Activated CD4-positive, alpha-beta T cell treated with anti-CD3 and anti-CD28 coated beads, Interleukin-2, Interleukin-6, amounts not matched to agents 100 ng/mL and 50 ng/mL, durations not matched to agents 16 hours and 8 hours (primary cell): ENCODE data around the gene WIZ.
A peak's percentile ranks its signal among the peaks of the same experiment; 100 is the strongest.
"Not testable (repeated sequence)": the region's sequence is repeated elsewhere in the genome, so short reads cannot be mapped to it uniquely, and the experiment has no call there.

Experiments
- DNase-seq: peaks from one replicate; pipeline ENCODE4 v3.0.0-alpha.2; 2020

Gene WIZ

DNA sequence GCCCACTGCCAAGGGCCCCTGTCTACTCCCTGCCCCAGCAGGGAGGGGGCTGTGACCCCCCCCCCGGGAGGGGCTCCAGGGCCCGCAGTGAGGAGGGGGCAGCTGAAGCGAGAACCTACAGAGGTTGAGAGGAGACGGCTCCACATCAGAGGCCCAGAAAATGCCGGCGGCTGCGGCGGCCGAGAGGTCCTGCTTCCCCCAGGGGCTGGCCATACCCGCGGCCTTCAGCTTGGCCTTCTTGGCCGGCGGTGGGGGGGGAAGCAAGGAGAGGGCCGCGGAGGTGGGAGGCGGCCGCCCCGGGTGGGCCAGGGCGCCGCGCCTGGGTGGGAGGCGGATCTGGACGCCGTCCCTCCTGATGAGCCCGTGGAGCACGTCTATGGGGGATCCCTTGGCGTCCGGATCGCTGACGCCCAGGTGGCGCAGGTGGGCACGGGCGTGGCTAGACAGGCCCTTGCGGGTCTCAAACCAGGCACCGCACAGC, 21.7 kb downstream of the WIZ start:
- no peak for DNase-seq

DNA sequence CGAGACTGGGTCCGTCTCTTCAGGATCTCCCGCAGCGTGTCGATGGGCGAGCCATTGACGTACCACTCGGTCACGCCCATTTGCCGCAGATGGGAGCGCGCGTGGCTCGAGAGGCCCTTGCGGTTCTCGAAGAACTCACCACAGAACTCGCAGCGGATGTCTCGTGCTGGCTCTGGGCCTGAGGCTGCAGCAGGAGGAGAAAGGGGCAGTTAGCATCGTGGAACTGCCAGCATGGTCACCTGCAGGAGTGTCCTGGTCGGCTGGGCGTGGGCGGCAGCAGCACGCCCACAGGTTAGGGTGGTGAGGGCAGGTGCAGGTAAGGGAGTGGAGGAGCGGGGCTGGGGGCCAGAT, 22.4 kb downstream of the WIZ start:
- DNase-seq = no peak

DNA sequence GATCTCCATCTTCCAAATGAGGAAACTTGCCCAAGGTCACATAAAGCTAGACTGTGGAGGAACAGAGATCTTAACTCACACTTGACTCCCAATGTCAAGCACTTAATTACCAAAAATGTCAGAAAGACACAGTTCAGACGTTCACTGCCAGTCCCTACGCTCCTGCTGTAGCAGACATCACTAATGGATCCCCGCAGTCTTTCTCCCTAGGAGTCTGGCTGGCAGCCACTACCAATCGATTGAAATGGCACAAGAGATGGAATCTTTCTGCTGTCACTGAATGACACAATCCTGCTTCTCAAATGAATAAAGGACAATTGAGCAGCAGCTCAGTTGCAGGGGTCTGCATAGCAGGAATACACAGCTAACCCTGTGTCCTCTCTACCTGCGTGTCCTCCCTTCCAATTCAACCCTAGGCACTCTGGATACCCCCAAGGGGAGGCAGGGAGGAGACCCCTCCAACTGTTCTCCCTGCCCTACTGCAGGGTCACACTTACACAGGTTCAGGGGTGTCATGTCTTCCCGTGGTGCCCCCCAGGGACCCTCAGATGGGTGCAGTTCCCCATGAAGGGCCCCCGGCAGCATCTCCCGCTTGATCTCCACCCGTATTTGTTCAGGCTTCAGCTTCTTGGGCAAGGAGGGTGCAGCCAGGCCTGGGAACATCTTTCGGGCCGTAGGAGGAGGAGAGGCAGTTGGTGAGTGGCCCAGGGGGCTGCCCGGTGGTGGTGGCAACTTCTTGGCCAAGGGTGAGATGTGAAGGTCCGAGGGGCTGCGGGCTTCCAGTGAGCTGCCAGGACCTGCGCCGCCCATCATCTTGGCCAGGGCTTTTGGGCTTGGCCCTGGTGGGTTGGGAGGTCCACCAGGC, 23.0 kb downstream of the WIZ start:
- DNase-seq = no peak

DNA sequence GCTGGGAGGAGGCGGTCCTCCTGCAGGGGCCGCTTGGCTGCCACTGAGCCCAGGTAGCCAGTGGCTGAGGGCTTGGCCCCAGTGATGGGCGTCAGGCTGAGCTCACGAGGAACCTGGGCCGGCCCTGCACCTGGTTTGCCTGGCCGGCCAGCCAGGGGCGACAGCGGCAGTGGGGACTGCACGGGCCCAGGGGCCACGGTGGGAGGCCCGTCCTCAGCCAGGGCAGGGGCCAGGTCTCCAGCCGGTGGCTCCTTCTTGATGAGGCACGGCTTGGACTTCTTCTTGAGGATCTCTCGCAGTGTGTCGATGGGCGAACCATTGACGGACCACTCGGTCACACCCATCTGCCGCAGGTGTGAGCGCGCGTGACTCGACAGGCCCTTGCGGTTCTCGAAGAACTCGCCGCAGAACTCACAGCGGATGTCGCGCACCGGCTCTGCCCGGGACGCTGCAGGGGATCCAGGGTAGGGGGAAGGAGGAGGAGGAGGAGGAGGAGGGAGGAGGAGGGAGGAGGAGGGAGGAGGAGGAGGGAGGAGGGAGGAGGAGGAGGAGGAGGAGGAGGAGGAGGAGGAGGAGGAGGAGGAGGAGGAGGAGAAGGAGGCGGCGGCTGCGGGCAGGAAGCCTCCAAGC, 24.3 kb downstream of the WIZ start:
- no peak for DNase-seq

- DNase-seq = no peak
Measured at GRCh38 chr19:15424692-15425272, 25.0 kb downstream of the WIZ start.

DNA sequence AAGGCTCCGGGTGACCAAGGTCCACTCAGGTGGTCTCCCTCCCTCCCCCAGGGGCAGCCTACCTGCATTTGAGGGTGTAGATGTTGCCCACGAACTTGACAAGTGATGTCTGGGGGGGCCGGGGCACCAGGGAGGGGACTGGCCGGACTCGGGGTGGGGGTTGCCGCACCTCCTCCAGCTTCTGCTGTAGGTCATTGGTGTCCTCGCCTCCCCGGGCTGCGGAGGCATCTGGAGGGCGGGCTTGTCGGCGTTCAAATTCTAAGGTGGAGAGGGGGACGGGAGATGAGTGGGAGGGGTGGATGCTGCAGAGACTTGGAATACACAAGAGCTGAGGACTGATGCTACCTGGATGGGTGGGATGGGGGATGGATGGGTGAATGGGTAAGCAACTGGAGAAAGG, 25.6 kb downstream of the WIZ start:
- DNase-seq = no peak

DNA sequence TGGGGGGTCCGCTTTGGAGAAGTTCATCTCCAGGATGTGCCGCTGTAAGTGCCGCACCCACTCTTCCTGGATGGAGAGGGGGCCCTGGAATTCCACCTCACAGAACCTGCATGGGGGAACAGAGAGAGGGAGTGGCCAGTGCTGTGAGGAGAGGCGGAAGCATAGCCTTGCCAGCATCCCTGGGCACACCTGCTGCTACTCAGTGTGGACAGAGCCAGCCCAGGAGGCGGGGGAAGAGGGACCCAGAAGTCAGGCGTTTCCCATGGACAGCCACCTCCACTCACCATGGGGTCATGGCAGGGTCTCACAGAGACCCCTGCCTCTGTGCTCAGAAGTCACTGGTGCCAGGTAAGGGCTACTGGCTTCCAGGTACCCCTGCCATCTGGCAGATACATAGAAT, 26.6 kb downstream of the WIZ start:
- DNase-seq = no peak

- DNase-seq = no peak
Measured at GRCh38 chr19:15422296-15423075, 27.3 kb downstream of the WIZ start.

DNA sequence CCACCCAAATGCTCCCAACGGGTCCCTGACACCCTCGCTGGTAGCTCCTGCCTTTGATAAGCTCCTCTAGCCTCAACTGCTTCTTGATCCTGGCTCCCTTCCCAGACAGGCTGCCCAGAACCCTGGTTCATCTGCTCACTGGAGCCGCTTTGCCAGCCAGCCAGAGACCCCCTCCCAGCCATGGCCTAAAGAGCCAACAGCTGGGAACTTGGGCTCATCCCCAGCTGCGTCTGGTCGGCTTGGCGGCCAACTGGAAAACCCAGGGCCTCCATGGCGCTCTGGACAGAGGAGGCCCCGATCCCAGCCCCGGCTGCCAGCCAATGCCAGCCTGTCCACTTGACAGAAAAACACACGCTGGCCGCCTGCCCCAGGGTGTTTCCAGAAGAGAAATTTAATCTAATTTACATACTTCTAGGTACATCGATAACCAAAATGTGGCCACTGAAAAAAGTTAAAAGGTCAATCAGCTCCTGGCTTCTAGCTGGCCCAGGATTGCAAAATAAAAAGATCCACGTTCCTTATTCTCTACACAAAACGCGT, 28.0 kb downstream of the WIZ start:
- no peak for DNase-seq

- no peak for DNase-seq
Measured at GRCh38 chr19:15421136-15421695, 28.5 kb downstream of the WIZ start.

- DNase-seq = peak; percentile 31
Measured at GRCh38 chr19:15419413-15420025, 30.2 kb downstream of the WIZ start.

GRCh38 chr19:15418579-15419412, 31.0 kb downstream of the WIZ start, which contains the start of gene AKAP8L:
Gene AKAP8L, minus strand, starts transcription at chr19:15418988. Its CDS starts 65 bp downstream, at chr19:15418923.
- DNase-seq = peak; percentile 100

DNA sequence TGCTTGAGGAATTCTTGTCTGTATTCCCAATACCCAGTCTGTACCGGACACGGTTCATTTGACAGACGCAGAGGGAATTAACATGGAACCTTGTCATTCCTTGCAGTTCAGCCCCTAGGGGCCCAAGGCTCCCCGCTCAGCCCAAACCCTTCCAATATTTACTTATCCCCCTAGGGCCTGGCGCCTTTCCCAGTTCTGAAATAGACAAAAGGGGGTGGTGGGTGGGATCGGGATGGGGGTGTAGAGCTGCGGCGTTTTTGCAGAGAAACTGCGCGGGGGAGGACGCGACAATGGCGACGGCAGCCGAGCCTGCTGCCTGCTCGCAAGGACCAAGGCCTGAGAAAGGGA, 31.6 kb downstream of the WIZ start:
- no peak for DNase-seq

- no peak for DNase-seq
Measured at GRCh38 chr19:15417699-15418098, 32.1 kb downstream of the WIZ start.

GRCh38 chr19:15412832-15413231, 36.9 kb downstream of the WIZ start:
- no peak for DNase-seq

- not testable (repeated sequence) for DNase-seq
Measured at GRCh38 chr19:15411351-15411750, 38.4 kb downstream of the WIZ start.

GRCh38 chr19:15404780-15405211, 45.0 kb downstream of the WIZ start:
- DNase-seq = no peak

DNA sequence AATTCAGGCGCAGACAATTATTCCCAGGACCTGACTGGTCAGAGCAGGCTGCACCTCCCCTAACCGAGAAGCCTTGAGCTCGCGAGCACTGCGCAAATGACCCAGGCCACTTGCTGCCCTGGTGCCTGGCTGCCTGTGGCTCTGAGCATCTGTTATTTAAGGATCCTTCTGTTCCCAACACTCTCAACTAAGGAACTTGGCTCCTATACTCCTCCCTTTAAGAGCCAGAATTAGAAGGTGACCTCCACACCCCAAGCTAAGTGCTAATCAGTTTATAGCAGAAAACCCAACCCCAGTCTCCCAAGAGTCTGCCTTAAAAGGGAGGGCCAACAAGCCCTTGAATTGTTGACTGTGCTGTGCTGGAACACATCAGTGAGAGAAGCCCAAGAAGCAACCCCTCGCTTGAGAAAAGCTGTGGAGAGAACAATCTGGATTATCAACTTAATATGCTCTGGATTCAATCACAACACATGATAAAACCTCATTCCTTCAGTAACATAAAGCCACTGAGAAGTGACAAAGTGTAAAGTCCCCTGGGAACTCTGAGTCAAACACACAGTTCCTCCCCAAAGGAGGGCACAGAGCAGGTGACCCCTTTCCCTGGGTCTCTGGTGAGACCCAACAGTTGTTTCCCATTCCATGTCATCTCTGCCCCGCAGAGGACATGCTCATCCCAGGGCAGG, 45.5 kb downstream of the WIZ start:
- no peak for DNase-seq

GRCh38 chr19:15403151-15403531, 46.6 kb downstream of the WIZ start:
- DNase-seq = no peak

DNA sequence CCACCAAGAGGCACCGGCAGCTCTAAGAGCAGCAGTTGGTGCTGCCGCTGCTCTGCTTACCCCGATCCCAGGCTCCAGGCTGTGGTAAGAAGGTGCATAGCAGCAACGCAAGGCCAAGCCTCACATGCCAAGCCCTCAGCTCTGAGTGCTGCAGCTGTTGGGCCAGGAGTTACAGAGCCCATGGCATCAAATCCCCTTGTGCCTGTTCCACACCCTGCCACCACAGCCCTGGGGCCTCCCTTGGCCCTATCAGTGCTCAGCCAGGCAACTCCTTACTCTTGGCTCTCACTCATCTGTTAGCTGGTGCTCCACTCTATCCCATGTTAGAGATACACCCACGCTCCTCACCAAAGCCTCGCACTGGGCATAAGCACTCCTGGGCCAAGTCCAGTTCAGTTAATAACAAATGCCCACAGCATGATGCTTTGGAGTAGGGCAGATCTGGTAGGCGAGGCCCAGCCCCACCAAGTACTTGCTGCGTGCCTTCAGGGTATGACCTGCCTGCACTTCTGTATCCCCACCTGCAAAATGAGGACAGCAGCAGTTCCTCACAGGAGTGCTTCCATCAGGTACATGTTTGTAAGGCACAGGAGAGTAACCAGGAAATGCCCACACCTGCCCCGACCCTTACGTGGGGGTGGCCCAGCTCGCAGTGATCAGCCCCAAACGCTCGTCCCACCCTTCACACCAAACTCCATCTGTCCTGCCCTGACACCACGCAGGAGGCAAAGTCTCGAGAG, 47.2 kb downstream of the WIZ start:
- no peak for DNase-seq
